SK-N-SH (cell line): ENCODE results near the gene ATG16L1. TPM values are rescaled to one million over a fixed set of nuclear protein-coding genes. Genes with fewer than 3 reads are reported as not detected.

ENCODE experiments used
- CTCF ChIA-PET: fragments of 300-600, 350-600 bp; formaldehyde crosslinking; extraction: SDS; loops from one replicate; lab custom pipeline; 2021; lab: Yijun Ruan, JAX
- POLR2A ChIA-PET: fragments of 350-600 bp; sonication (Branson Sonifier 250); formaldehyde crosslinking; extraction: SDS; loops from one replicate; lab custom pipeline; 2020; ENCODE audit warnings: antibody characterized with exemption, inconsistent platforms; lab: Yijun Ruan, JAX
- DNase-seq: peaks from one replicate; pipeline ENCODE4 v3.0.0; 2012
- H2AFZ ChIP-seq: fragments of 200-600 bp; sonication (generic); 2 replicates; pipeline ENCODE4 v1.8.1; 2016; ENCODE audit warnings: antibody characterized with exemption, mild to moderate bottlenecking, low read depth
- H3F3A ChIP-seq: fragments of 200-600 bp; sonication (generic); replicated peaks from 2 replicates; pipeline ENCODE3; 2016; ENCODE audit warnings: antibody characterized with exemption, mild to moderate bottlenecking; ENCODE audit not compliant: insufficient read depth
- H3K27ac ChIP-seq, 2 experiments: fragments of 200-500 bp in 1 of 2; fragments of 200-600 bp in 1 of 2; sonication (Bioruptor generic) in 1 of 2; sonication (generic), shearing (Covaris generic) in 1 of 2; 2 replicates each; pipeline versions ENCODE4 v1.5.1 to v1.6.1; 2014 to 2016; ENCODE audit warnings: low read depth in 2 of 2, inconsistent platforms in 1 of 2, low read length in 1 of 2, mild to moderate bottlenecking in 1 of 2, mixed read lengths in 1 of 2
- H3K27me3 ChIP-seq: fragments of 200-600 bp; sonication (generic), shearing (Covaris generic); 2 replicates; pipeline ENCODE4 v1.6.1; 2016; ENCODE audit warnings: mixed run types; ENCODE audit not compliant: insufficient read depth
- H3K36me3 ChIP-seq, 2 experiments: fragments of 200-500 bp in 1 of 2; fragments of 200-600 bp in 1 of 2; sonication (Bioruptor generic) in 1 of 2; sonication (generic) in 1 of 2; replicated peaks in 1 of 2; 2 replicates each; pipeline versions ENCODE3 to v1.5.1; 2014 to 2016; ENCODE audit warnings: low read length in 1 of 2, mild to moderate bottlenecking in 1 of 2; ENCODE audit not compliant: insufficient read depth in 2 of 2, control insufficient read depth in 1 of 2
- H3K4me1 ChIP-seq, 2 experiments: fragments of 200-500 bp in 1 of 2; fragments of 200-600 bp in 1 of 2; sonication (Bioruptor generic) in 1 of 2; sonication (generic), shearing (Covaris generic) in 1 of 2; 2 replicates each; pipeline versions ENCODE4 v1.5.1 to v1.6.1; 2014 to 2016; ENCODE audit warnings: low read depth in 1 of 2, low read length in 1 of 2, mixed run types in 1 of 2; ENCODE audit not compliant: insufficient read depth in 2 of 2, control insufficient read depth in 1 of 2
- H3K4me2 ChIP-seq: fragments of 200-600 bp; sonication (generic), shearing (Covaris generic); 2 replicates; pipeline ENCODE4 v1.6.1; 2017; ENCODE audit warnings: mixed run types
- H3K4me3 ChIP-seq, 2 experiments: fragments of 200-500 bp in 1 of 2; fragments of 200-600 bp in 1 of 2; sonication (Bioruptor generic) in 1 of 2; sonication (generic), shearing (Covaris generic) in 1 of 2; 2 replicates each; pipeline versions ENCODE4 v1.5.1 to v1.8.1; 2014 to 2016; ENCODE audit warnings: low read depth in 2 of 2, inconsistent platforms in 1 of 2, low read length in 1 of 2, mild to moderate bottlenecking in 1 of 2, mixed read lengths in 1 of 2, moderate library complexity in 1 of 2
- H3K79me2 ChIP-seq: fragments of 200-600 bp; sonication (generic); 2 replicates; pipeline ENCODE4 v1.8.1; 2017; ENCODE audit warnings: mild to moderate bottlenecking; ENCODE audit not compliant: insufficient read depth
- H3K9ac ChIP-seq: fragments of 200-600 bp; sonication (generic); 2 replicates; pipeline ENCODE4 v1.6.1; 2017; ENCODE audit warnings: mixed run types
- H3K9me2 ChIP-seq: fragments of 200-600 bp; sonication (generic); 2 replicates; pipeline ENCODE4 v1.6.1; 2017; ENCODE audit warnings: mixed run types
- H3K9me3 ChIP-seq: fragments of 200-600 bp; sonication (generic); 2 replicates; pipeline ENCODE4 v1.6.1; 2017; ENCODE audit warnings: mixed run types, mild to moderate bottlenecking, moderate library complexity
- H4K20me1 ChIP-seq: fragments of 200-600 bp; sonication (generic); 2 replicates; pipeline ENCODE4 v1.6.1; 2017; ENCODE audit warnings: mild to moderate bottlenecking, mixed run types; ENCODE audit not compliant: insufficient read depth
- FOXJ3 ChIP-seq: sonication (generic); formaldehyde crosslinking; IDR thresholded peaks from 2 replicates; pipeline ENCODE4 v1.5.1; 2020; ENCODE audit warnings: mild to moderate bottlenecking, missing genetic modification reagents
- FOXM1 ChIP-seq: IDR thresholded peaks from 2 replicates; pipeline ENCODE4 v1.4.0; 2012; ENCODE audit warnings: low read depth, mild to moderate bottlenecking
- GABPA ChIP-seq: IDR thresholded peaks from 2 replicates; pipeline ENCODE4 v1.4.0; 2012; ENCODE audit warnings: low read depth, mild to moderate bottlenecking
- JUND ChIP-seq: IDR thresholded peaks from 2 replicates; pipeline ENCODE4 v1.4.0; 2012
- MXI1 ChIP-seq: IDR thresholded peaks from 2 replicates; pipeline ENCODE4 v1.6.1; 2012; ENCODE audit warnings: mild to moderate bottlenecking, low read depth, low read length, improper control_type of control experiment
- PBX3 ChIP-seq: IDR thresholded peaks from 2 replicates; pipeline ENCODE4; 2012
- POLR2AphosphoS5 ChIP-seq: IDR thresholded peaks from 2 replicates; pipeline ENCODE4 v1.6.1; 2012; ENCODE audit warnings: low read depth, low read length
- RCOR1 ChIP-seq: fragments of 150-350 bp; IDR thresholded peaks from 2 replicates; pipeline ENCODE4 v1.6.1; 2017; ENCODE audit warnings: antibody characterized with exemption, low read length
- RXRA ChIP-seq: IDR thresholded peaks from 2 replicates; pipeline ENCODE4 v1.4.0; 2012; ENCODE audit warnings: low read depth, mild to moderate bottlenecking, borderline replicate concordance
- SIN3A ChIP-seq: IDR thresholded peaks from 2 replicates; pipeline ENCODE4 v1.6.1; 2012; ENCODE audit warnings: low read depth, mild to moderate bottlenecking, low read length, moderate library complexity, borderline replicate concordance
- SMC3 ChIP-seq: IDR thresholded peaks from 2 replicates; pipeline ENCODE4 v1.6.1; 2012; ENCODE audit warnings: low read depth, low read length, improper control_type of control experiment
- TAF1 ChIP-seq: IDR thresholded peaks from 2 replicates; pipeline ENCODE4 v1.6.1; 2012; ENCODE audit warnings: low read depth, mild to moderate bottlenecking, low read length, moderate library complexity, borderline replicate concordance
- USF1 ChIP-seq: IDR thresholded peaks from 2 replicates; pipeline ENCODE4 v1.4.0; 2012; ENCODE audit warnings: low read depth, borderline replicate concordance
- USF2 ChIP-seq: fragments of 150-350 bp; IDR thresholded peaks from 2 replicates; pipeline ENCODE4 v1.6.1; 2017; ENCODE audit warnings: antibody characterized with exemption, low read length, low read depth, borderline replicate concordance
- WGBS: methylation state at CpG from one replicate; pipeline ENCODE4 v1.1.6; 2017; ENCODE audit warnings: low lambda C conversion rate; 5-methylcytosine and 5-hydroxymethylcytosine counted together
- polyA plus RNA-seq, 3 experiments: library from polyadenylated mRNA; depleted of rRNA; stranded (reverse); fragments of >200 nt; gene quantifications; 2 replicates each; pipeline ENCODE4 v1.2.3, GENCODE V29; 2012

Gene ATG16L1
- polyA plus RNA-seq, 1 of the 3 experiments (the other 2 are of a cell fraction) = 22.2 TPM

- H3K9me3 ChIP-seq = no peaks in the 10 kb centered on the region
- H2AFZ ChIP-seq = no peak overlapping the region
- H3K9ac ChIP-seq = no peak overlapping the region
- no peaks in the 10 kb centered on the region for H3K4me1 ChIP-seq
- no peaks in the 10 kb centered on the region for H4K20me1 ChIP-seq
- WGBS = 31% methylated on average over 2 of the region's 2 CpGs
- no peaks in the 10 kb centered on the region for H3F3A ChIP-seq
- DNase-seq = no peak
- CTCF ChIA-PET = interaction anchor here (3.1 kb wide), 1 partner anchor 10 kb away, joined by 13 read pairs; the partner anchor contains the start of gene ATG16L1
- no peaks in the 10 kb centered on the region for H3K79me2 ChIP-seq
- H3K9me2 ChIP-seq = no peaks in the 10 kb centered on the region
- H3K27me3 ChIP-seq = no peaks in the 10 kb centered on the region
- H3K4me2 ChIP-seq = no peak overlapping the region
- no peaks in the 10 kb centered on the region for H3K36me3 ChIP-seq
- POLR2A ChIA-PET = no interaction called here
- H3K4me3 ChIP-seq = no peak overlapping the region
- H3K27ac ChIP-seq = no peak overlapping the region
- TF ChIP-seq RXRA = no peak
Observed at GRCh38 chr2:233240897-233241296, 10.6 kb upstream of the ATG16L1 start.

- Histone ChIP-seq H3K9me3 (no peaks in the 10 kb centered on the region), H3F3A (no peaks in the 10 kb centered on the region), H2AFZ (no peak overlapping the region), H3K9me2 (no peaks in the 10 kb centered on the region), H3K27me3 (no peaks in the 10 kb centered on the region), H3K4me2 (no peak overlapping the region), H4K20me1 (no peaks in the 10 kb centered on the region), H3K4me1 (no peaks in the 10 kb centered on the region), H3K9ac (no peak overlapping the region), H3K79me2 (no peaks in the 10 kb centered on the region), H3K27ac (no peak overlapping the region), H3K36me3 (no peaks in the 10 kb centered on the region), H3K4me3 (no peak overlapping the region)
- DNase-seq = no peak
- CTCF ChIA-PET = interaction anchor here (0.7 to 3.1 kb wide), 2 partner anchors 9 to 188 kb away, joined by 3 to 13 read pairs; partner anchors contain the start of gene ATG16L1
- WGBS = 87% methylated on average over 3 of the region's 3 CpGs
- POLR2A ChIA-PET = no interaction called here
- TF ChIP-seq USF2 = no peak
- TF ChIP-seq POLR2AphosphoS5 = no peak
- no peak for TF ChIP-seq GABPA
- TF ChIP-seq FOXJ3 (CRISPR knock-in tag) = no peak
- TF ChIP-seq JUND = no peak
- TF ChIP-seq MXI1 = no peak
- no peak for TF ChIP-seq TAF1
- no peak for TF ChIP-seq FOXM1
- no peak for TF ChIP-seq RCOR1
- TF ChIP-seq USF1 = no peak
- TF ChIP-seq SMC3 = no peak
- no peak for TF ChIP-seq PBX3
- no peak for TF ChIP-seq SIN3A
Observed at GRCh38 chr2:233241803-233242202, 9.7 kb upstream of the ATG16L1 start.
